ENCODE measurements around the gene METTL9. TPM values are rescaled to one million over a fixed set of nuclear protein-coding genes. Genes with fewer than 3 reads are reported as not detected.

The METTL9 gene
- total and polyA plus RNA-seq, 4 donors = 9.3 to 57.3 (median 17.2) TPM

GRCh38 chr16:21589551-21589950 is 9.8 kb upstream of the METTL9 start:
- 79% methylated on average over 4 of the region's 4 CpGs for WGBS
- Histone ChIP-seq H3K4me1 (ENCODE audit: control insufficient read depth in 4 of 4, insufficient read depth in 4 of 4, low read length in 3 of 4) (no peaks in the 10 kb centered on the region), H3K9ac (ENCODE audit: low read depth in 1 of 2, low read length in 2 of 2) (no peak overlapping the region), H3K9me3 (ENCODE audit: control insufficient read depth in 4 of 4, low read length in 3 of 4) (no peaks in the 10 kb centered on the region), H3K4me3 (ENCODE audit: low read depth in 1 of 3, low read length in 3 of 3) (no peak overlapping the region), H3K36me3 (ENCODE audit: control insufficient read depth in 4 of 4, insufficient read depth in 3 of 4, low read depth in 1 of 4, low read length in 3 of 4) (no peaks in the 10 kb centered on the region), H3K27me3 (ENCODE audit: control insufficient read depth in 4 of 4, insufficient read depth in 4 of 4, low read length in 3 of 4) (no peaks in the 10 kb centered on the region), H3K27ac (ENCODE audit: low read depth in 1 of 2, low read length in 2 of 2) (no peak overlapping the region)
- no peak for DNase-seq (ENCODE audit: low spot score)
- no peak for TF ChIP-seq YY1 (IDR thresholded peaks at IDR 0.05)

DNA sequence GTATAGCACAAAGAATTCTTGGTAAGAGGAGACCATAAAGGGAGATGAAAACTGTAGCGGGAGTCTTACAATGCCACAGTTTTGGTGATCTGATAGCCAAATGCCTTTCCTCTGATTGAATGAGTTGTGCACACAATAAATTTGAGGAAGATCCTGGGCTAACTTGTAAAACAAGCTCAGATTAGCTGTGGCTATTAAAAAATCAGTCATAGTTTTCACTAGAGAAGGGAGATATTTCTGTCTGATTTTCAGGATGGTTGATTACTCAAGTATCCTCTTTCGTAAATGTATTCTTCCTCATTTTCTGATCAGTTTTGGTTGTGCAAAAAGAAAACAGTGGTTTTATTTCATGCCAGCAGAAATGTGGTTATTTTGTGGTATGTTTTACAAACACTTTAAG is 9.1 kb upstream of the METTL9 start:
- Histone ChIP-seq H3K27me3 (ENCODE audit: control insufficient read depth in 4 of 4, insufficient read depth in 4 of 4, low read length in 3 of 4) (no peaks in the 10 kb centered on the region), H3K4me3 (ENCODE audit: low read depth in 1 of 3, low read length in 3 of 3) (no peak overlapping the region), H3K4me1 (ENCODE audit: control insufficient read depth in 4 of 4, insufficient read depth in 4 of 4, low read length in 3 of 4) (no peaks in the 10 kb centered on the region), H3K9ac (ENCODE audit: low read depth in 1 of 2, low read length in 2 of 2) (no peak overlapping the region), H3K27ac (ENCODE audit: low read depth in 1 of 2, low read length in 2 of 2) (no peak overlapping the region), H3K9me3 (ENCODE audit: control insufficient read depth in 4 of 4, low read length in 3 of 4) (no peaks in the 10 kb centered on the region), H3K36me3 (ENCODE audit: control insufficient read depth in 4 of 4, insufficient read depth in 3 of 4, low read depth in 1 of 4, low read length in 3 of 4) (no peaks in the 10 kb centered on the region)
- no peak for TF ChIP-seq MAX (IDR thresholded peaks at IDR 0.05)
- DNase-seq (ENCODE audit: low spot score) = no peak
- WGBS = 82% methylated on average over 2 of the region's 2 CpGs

GRCh38 chr16:21590796-21591195 is 8.6 kb upstream of the METTL9 start:
- Histone ChIP-seq H3K9me3 (ENCODE audit: control insufficient read depth in 4 of 4, low read length in 3 of 4) (no peaks in the 10 kb centered on the region), H3K27me3 (ENCODE audit: control insufficient read depth in 4 of 4, insufficient read depth in 4 of 4, low read length in 3 of 4) (no peaks in the 10 kb centered on the region), H3K36me3 (ENCODE audit: control insufficient read depth in 4 of 4, insufficient read depth in 3 of 4, low read depth in 1 of 4, low read length in 3 of 4) (no peaks in the 10 kb centered on the region), H3K4me1 (ENCODE audit: control insufficient read depth in 4 of 4, insufficient read depth in 4 of 4, low read length in 3 of 4) (no peaks in the 10 kb centered on the region), H3K27ac (ENCODE audit: low read depth in 1 of 2, low read length in 2 of 2) (no peak overlapping the region), H3K4me3 (ENCODE audit: low read depth in 1 of 3, low read length in 3 of 3) (no peak overlapping the region), H3K9ac (ENCODE audit: low read depth in 1 of 2, low read length in 2 of 2) (no peak overlapping the region)
- TF ChIP-seq SP1 (IDR thresholded peaks at IDR 0.05) (no peak), FOXA2 (IDR thresholded peaks at IDR 0.05) (no peak), HNF4A (conservative IDR thresholded peaks at IDR 0.05) (no peak), JUND (IDR thresholded peaks at IDR 0.05) (no peak), RAD21 (IDR thresholded peaks at IDR 0.05) (no peak), RXRA (IDR thresholded peaks at IDR 0.05) (no peak)
- TF ChIP-seq, protein P1, sequence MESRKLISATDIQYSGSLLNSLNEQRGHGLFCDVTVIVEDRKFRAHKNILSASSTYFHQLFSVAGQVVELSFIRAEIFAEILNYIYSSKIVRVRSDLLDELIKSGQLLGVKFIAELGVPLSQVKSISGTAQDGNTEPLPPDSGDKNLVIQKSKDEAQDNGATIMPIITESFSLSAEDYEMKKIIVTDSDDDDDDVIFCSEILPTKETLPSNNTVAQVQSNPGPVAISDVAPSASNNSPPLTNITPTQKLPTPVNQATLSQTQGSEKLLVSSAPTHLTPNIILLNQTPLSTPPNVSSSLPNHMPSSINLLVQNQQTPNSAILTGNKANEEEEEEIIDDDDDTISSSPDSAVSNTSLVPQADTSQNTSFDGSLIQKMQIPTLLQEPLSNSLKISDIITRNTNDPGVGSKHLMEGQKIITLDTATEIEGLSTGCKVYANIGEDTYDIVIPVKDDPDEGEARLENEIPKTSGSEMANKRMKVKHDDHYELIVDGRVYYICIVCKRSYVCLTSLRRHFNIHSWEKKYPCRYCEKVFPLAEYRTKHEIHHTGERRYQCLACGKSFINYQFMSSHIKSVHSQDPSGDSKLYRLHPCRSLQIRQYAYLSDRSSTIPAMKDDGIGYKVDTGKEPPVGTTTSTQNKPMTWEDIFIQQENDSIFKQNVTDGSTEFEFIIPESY (IDR thresholded peaks at IDR 0.05) = no peak
- WGBS = 57% methylated on average over 2 of the region's 2 CpGs
- no peak for DNase-seq (ENCODE audit: low spot score)

- H3K4me1 ChIP-seq (ENCODE audit: control insufficient read depth in 4 of 4, insufficient read depth in 4 of 4, low read length in 3 of 4) = no peaks in the 10 kb centered on the region
- 88% methylated on average over 9 of the region's 9 CpGs for WGBS
These were observed 7.2 kb upstream of the METTL9 start for GRCh38 chr16:21592191-21592590.

More at GRCh38 chr16:21592191-21592590, 7.2 kb upstream of the METTL9 start:
- Histone ChIP-seq H3K9ac (ENCODE audit: low read depth in 1 of 2, low read length in 2 of 2) (no peak overlapping the region), H3K27me3 (ENCODE audit: control insufficient read depth in 4 of 4, insufficient read depth in 4 of 4, low read length in 3 of 4) (no peaks in the 10 kb centered on the region), H3K27ac (ENCODE audit: low read depth in 1 of 2, low read length in 2 of 2) (no peak overlapping the region), H3K36me3 (ENCODE audit: control insufficient read depth in 4 of 4, insufficient read depth in 3 of 4, low read depth in 1 of 4, low read length in 3 of 4) (no peaks in the 10 kb centered on the region), H3K4me3 (ENCODE audit: low read depth in 1 of 3, low read length in 3 of 3) (no peak overlapping the region), H3K9me3 (ENCODE audit: control insufficient read depth in 4 of 4, low read length in 3 of 4) (no peaks in the 10 kb centered on the region)
- no peak for DNase-seq (ENCODE audit: low spot score)
- no peak for TF ChIP-seq JUND (IDR thresholded peaks at IDR 0.05)
- TF ChIP-seq, protein P1 (IDR thresholded peaks at IDR 0.05) = no peak
- no peak for TF ChIP-seq FOXA2 (IDR thresholded peaks at IDR 0.05)
- no peak for TF ChIP-seq HNF4G (IDR thresholded peaks at IDR 0.05)
- no peak for TF ChIP-seq MAX (IDR thresholded peaks at IDR 0.05)
- TF ChIP-seq NR2F2 (IDR thresholded peaks at IDR 0.05) = no peak
- no peak for TF ChIP-seq TAF1 (conservative IDR thresholded peaks at IDR 0.05)
- no peak for TF ChIP-seq REST (IDR thresholded peaks at IDR 0.05)
